Activated CD8-positive, alpha-beta memory T cell treated with anti-CD3 and anti-CD28 coated beads for 1 hour (primary cell): Measurements from ENCODE around the gene HENMT1.
"Not testable (repeated sequence)": the region's sequence is repeated elsewhere in the genome, so short reads cannot be mapped to it uniquely, and the experiment has no call there.

Experiments used
- DNase-seq, 2 donors: peaks; one replicate each; pipeline ENCODE4 v3.0.0-alpha.2; 2020; ENCODE audit warnings: low read depth in 1 of 2; ENCODE audit errors: extremely low read depth in 1 of 2

Gene HENMT1

GRCh38 chr1:108661030-108661609 lies at the start of gene HENMT1:
HENMT1 (minus strand) TSS chr1:108661093; CDS start chr1:108659884, 1,209 bp downstream.
- peak; percentile 54 to 55 for DNase-seq

- peak in 1 of 2 donors; percentile 43 for DNase-seq
Observed at GRCh38 chr1:108708691-108709660, 48.1 kb upstream of the HENMT1 start.

- DNase-seq, result no peak
Observed at GRCh38 chr1:108706643-108707042, 45.8 kb upstream of the HENMT1 start.

GRCh38 chr1:108704496-108704895 lies 43.6 kb upstream of the HENMT1 start:
- no peak for DNase-seq

GRCh38 chr1:108703939-108704338 lies 43.0 kb upstream of the HENMT1 start:
- no peak for DNase-seq

GRCh38 chr1:108702109-108702508 lies 41.2 kb upstream of the HENMT1 start:
- DNase-seq, result not testable (repeated sequence)

- no peak for DNase-seq
Observed at GRCh38 chr1:108701176-108701849, 40.4 kb upstream of the HENMT1 start.

- no peak for DNase-seq
Observed at GRCh38 chr1:108699375-108700332, 38.8 kb upstream of the HENMT1 start.

GRCh38 chr1:108695535-108695934 lies 34.6 kb upstream of the HENMT1 start:
- no peak for DNase-seq

- peak; percentile 8 to 66 for DNase-seq
Observed at GRCh38 chr1:108692724-108693655, 32.1 kb upstream of the HENMT1 start.

- peak; percentile 82 to 89 for DNase-seq
Observed at GRCh38 chr1:108691942-108692723, 31.2 kb upstream of the HENMT1 start, which contains the start of gene PRPF38B. PRPF38B (plus strand) TSS chr1:108692310; CDS start chr1:108692592, 282 bp downstream.

- no peak for DNase-seq
Observed at GRCh38 chr1:108691128-108691941, 30.4 kb upstream of the HENMT1 start.

- no peak for DNase-seq
Observed at GRCh38 chr1:108686614-108687313, 25.9 kb upstream of the HENMT1 start.

- no peak for DNase-seq
Observed at GRCh38 chr1:108685529-108685928, 24.6 kb upstream of the HENMT1 start.

GRCh38 chr1:108681701-108682100 lies 20.8 kb upstream of the HENMT1 start:
- not testable (repeated sequence) for DNase-seq

- DNase-seq, result no peak
Observed at GRCh38 chr1:108679586-108680213, 18.8 kb upstream of the HENMT1 start.
